ENCODE results near the gene SYNM.

GRCh38 chr15:99124641-99125040, 19.8 kb downstream of the SYNM start:
- TF ChIP-seq, protein P1, sequence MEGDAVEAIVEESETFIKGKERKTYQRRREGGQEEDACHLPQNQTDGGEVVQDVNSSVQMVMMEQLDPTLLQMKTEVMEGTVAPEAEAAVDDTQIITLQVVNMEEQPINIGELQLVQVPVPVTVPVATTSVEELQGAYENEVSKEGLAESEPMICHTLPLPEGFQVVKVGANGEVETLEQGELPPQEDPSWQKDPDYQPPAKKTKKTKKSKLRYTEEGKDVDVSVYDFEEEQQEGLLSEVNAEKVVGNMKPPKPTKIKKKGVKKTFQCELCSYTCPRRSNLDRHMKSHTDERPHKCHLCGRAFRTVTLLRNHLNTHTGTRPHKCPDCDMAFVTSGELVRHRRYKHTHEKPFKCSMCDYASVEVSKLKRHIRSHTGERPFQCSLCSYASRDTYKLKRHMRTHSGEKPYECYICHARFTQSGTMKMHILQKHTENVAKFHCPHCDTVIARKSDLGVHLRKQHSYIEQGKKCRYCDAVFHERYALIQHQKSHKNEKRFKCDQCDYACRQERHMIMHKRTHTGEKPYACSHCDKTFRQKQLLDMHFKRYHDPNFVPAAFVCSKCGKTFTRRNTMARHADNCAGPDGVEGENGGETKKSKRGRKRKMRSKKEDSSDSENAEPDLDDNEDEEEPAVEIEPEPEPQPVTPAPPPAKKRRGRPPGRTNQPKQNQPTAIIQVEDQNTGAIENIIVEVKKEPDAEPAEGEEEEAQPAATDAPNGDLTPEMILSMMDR (IDR thresholded peaks at IDR 0.05), result no peak
- TF ChIP-seq POLR2AphosphoS5 (IDR thresholded peaks at IDR 0.05) (no peak), POLR2A (IDR thresholded peaks at IDR 0.05) (no peak), EP300 (IDR thresholded peaks at IDR 0.05) (no peak)
